Putamen (tissue), 1 donor: Measurements from ENCODE around the gene PSMG4.

Experiments used
- DNase-seq: peaks from one replicate; pipeline ENCODE4 v3.0.0-alpha.2; 2016; ENCODE audit warnings: low spot score

The PSMG4 gene

GRCh38 chr6:3291346-3291745, 32.6 kb downstream of the PSMG4 start:
- no peak for DNase-seq

GRCh38 chr6:3291987-3292386, 33.2 kb downstream of the PSMG4 start:
- no peak for DNase-seq

DNA sequence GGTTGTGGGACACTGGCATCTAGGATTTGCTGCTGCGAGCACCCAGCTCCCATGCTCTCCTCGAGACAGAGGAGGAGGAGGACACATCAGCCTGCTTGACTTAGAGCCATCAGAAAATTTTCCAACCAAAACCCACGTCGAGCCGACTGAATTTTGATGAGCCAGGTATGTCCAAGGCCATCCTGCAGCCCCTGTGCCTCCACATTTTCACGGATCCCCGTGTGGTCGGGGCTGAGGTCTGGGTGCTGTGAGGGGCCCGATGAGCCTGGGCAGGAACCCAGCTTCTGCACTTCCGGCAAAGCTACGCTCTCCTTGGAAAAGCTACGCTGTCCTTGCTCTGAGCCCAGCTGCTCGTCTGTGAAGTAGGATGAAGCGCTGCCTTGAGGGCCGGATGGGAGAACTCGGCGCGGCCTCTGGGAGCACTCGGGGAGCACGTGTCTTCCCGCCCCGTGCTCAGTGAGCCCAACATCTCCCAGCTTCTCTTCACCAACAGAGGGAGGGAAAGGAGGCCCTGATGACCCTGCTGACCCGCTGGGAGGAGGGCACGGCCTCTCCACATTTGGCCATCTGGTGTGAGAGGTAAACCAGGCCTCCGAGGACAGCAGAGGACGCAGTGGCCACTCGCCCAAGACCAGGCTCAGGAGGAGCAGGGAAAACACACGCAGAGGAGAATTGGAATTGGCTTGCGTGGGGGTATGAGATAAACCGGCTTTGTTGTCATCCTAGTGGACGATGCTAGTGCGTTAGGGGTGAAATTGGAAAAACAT, 33.9 kb downstream of the PSMG4 start:
- no peak for DNase-seq

DNA sequence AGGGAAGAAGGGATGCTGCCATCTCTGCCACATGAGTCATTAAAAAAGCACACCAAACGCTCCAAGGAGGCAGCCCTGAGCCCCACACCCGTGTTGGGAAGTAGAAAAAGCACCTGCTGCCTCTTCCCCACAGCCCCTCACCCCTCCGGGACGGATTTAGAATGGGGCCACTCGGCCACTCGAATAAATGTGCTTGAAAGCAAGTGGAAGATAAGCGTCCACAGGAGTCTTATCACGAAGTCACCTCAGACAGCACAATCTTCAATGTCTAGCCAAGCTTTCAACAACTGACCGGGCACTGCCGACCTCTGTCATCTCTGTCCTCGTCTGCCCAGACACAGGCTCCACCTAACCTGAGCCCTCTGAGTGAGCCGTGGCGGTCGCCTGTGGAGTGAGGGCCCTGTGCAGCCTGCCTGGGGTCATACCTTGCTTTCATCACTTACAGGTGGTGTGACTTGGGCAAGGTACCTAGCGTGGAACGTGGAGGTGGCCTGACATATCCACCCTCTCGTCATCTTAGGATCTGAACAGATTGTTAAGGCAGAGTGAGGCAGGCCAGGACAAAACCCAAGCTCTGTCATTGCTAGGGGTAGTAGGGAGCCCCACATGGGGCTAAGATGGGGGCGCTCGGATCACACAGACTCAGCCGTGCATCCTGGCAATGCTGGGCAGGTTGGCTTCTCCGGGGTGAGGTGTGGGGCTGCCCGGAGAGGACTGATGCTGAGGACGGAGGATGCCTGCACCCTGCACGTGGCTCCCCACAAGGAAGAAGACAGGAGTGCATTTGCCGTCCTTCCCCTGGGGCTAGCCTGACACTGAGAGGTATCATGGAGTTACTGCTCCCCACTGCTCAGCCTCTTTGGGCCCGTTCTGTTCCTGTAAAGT, 34.8 kb downstream of the PSMG4 start:
- DNase-seq, result no peak

DNA sequence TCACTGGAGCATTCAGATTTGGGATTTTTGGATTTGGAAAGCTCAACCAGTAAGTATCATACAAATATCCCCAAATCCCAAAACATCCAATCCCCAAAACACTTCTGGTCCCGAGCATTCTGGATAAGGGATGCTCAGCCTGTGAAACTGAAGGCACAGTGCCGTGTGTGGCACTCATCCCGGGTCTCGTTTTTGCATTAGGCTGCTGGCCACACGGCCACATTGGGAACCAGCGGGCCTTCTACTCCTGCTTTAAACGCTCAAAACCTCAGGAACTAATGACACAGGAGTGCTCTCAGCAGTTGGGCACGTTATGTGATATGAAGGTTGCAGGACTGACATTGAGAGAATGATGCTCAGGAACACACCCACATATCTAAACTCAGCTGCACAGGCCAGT, 35.6 kb downstream of the PSMG4 start:
- no peak for DNase-seq

DNA sequence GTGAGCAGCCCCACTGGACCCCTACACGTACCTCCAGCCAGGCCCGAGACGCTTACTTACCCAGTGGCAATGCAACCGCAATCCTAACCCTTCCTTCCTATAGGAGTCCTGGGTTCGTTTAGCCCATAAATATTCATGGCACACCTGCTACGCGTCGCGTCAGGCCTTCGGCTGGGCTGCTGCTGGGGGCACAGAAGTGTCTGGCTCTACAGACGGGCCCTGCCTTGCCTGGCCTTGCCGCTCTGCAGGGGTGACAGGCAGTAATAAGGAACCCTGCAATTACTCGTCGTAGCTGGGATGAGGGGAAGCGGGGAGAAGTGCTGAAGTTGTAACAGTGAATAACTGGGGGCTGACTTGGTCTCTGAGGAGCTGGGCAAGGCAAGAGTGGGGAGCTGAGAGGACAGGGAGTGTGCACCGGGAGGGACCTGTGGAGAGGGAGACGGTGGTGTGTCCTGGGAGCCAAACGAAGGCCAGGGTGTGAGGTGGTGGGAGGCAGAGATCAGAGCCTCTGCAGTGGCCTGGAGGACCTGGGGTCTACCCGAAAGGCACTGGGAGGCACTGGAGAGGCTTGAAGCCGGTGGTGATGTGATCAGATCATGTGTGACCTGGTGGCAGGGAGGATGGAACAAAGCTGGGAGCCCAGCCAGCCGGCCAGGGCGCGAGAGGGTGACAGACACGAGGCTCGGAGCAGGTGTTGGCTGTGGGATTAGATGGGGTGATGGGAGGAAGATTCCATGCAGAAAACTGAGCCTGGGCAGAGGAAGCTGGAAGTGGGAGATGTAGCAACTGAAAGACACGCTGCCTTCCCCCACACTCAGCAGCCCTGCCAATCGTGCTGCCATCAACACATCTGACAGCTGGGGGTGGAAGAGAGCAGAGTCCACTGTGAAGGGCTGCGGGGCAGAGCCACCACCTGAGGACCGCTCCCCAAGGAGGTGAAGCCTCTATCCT, 36.4 kb downstream of the PSMG4 start:
- DNase-seq, result no peak

DNA sequence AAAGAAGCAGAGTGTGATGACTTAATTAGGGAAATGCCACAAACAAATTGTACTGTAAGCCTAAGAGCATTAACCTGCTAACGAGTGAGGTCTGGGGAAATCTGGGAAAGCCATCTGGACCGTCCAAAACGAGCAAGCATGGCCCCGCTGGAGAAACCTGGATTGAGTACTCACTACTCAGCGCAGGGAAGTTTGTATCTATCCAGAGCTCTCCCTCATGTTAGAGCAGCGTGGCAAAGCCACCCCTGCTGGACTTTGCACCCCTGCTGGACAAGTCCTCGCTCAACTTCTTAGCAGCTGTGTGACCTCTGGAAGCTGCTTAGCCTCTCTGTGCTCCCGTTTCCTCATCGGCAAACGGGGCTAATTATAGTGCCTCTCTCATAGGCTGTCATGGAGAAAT, 37.3 kb downstream of the PSMG4 start:
- DNase-seq, result no peak

- DNase-seq, result no peak
These were observed 37.8 kb downstream of the PSMG4 start for GRCh38 chr6:3296537-3296936.

GRCh38 chr6:3297006-3297405, 38.3 kb downstream of the PSMG4 start:
- no peak for DNase-seq

- no peak for DNase-seq
These were observed 39.2 kb downstream of the PSMG4 start for GRCh38 chr6:3297909-3298308.

- DNase-seq, result no peak
These were observed 40.5 kb downstream of the PSMG4 start for GRCh38 chr6:3299221-3299620.

- no peak for DNase-seq
These were observed 42.8 kb downstream of the PSMG4 start for GRCh38 chr6:3301506-3301905.

- no peak for DNase-seq
These were observed 45.2 kb downstream of the PSMG4 start for GRCh38 chr6:3303795-3304411.

DNA sequence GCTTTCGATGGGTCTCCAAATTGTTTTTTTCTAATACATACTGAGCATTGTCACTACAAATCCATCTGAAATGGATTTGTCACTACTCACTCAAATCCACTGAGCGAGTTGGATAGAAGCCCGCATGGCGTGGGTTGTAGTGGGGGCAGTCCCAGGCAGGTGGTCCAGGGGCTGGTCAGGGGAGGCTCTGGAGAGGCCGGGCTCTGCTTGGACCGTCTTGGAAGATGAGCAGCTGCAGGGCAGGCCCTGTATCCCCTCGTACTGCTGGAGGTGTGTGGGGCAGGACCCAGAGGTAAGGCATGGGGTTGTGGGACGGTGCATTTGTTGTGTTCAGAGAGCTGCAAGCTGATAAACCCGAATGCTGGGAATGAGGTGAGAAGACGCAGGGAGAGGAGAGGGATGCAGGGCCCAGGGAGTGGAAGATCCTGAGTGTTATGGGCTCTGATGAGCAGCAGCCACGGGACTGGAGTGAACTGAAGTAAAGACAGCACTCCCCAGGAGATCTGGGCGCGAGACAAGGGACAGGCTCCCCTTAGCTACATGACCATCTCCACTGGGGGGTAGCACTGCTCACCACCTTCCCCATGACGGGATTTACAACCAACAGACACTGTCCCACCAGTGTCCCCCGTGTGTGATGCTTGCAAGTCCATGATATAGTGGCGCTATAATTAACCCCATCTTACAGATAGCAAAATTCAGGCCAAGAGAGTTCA, 45.9 kb downstream of the PSMG4 start:
- no peak for DNase-seq

DNA sequence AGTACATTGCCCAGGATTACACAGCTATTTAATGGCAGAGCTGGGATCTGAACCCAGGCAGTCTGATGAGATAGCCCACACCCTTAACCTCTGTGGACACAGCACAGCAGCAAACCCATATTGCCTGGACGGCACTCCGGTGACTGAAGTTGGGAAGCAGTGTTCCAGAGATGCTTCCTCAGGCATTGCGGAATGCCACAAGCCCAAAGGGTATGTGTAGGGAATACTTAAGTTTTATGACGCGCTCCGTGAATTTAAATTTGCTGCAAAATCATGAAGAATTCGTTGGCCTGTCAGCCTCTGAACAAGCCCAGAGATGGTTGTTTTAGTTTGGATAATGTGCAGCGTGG, 46.4 kb downstream of the PSMG4 start:
- DNase-seq, result no peak

GRCh38 chr6:3305831-3306230, 47.1 kb downstream of the PSMG4 start:
- DNase-seq, result no peak

DNA sequence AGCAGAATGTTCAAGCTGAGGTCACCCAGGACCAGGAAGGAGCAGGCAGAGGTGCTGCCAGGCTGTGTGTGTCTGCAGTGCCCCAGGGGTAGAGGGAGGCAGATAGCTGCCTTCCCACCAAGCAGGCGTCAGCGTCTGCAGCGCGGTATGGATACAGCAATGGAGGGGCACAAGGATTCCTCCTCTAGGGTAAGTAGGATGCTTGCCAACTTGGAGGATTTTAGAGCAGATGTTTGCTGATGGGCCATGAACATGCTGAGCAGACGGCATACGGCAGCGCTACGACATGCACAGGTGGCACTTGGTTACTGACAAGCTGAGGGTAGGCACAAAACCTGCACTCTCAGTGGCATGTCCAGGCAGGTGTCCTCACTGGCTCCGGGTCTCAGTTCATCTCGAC, 48.1 kb downstream of the PSMG4 start:
- no peak for DNase-seq

DNA sequence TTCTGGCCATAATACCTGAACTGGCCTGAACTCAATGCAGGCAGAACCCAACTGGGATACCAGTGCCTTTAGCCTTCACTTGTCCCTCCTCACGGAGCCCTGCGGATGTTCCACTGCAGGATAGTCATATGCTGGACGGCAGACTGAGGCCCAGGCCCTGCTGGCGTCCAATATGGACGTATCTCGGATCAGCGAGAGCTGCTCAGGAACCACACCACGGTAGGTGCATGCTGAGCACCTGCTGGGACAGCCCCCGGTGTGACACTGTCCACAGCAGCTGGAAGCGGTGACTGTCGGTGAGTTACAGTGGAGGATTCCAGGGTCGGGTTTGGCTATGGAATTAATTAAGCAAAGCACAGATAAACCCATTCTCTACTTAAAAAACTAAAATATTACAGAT, 48.7 kb downstream of the PSMG4 start:
- no peak for DNase-seq

DNA sequence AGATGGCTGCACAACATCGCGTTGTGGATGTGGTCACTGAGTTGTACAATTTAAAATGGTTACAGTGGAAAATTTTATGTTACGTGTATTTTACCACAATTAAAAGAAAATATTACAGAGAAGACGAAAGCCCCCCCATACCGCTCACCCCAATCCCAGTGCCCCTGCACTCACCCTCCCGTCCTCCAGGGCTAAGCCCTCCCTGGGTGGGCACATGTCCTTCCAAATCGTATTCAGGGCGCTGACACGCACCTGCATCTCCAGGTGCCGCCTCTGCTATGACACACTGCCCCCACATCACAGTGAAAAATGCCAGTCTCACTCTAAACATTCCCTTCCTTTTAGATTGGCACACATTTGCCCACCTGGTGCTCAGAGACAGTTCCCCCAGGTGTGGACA, 49.4 kb downstream of the PSMG4 start:
- DNase-seq, result no peak

DNA sequence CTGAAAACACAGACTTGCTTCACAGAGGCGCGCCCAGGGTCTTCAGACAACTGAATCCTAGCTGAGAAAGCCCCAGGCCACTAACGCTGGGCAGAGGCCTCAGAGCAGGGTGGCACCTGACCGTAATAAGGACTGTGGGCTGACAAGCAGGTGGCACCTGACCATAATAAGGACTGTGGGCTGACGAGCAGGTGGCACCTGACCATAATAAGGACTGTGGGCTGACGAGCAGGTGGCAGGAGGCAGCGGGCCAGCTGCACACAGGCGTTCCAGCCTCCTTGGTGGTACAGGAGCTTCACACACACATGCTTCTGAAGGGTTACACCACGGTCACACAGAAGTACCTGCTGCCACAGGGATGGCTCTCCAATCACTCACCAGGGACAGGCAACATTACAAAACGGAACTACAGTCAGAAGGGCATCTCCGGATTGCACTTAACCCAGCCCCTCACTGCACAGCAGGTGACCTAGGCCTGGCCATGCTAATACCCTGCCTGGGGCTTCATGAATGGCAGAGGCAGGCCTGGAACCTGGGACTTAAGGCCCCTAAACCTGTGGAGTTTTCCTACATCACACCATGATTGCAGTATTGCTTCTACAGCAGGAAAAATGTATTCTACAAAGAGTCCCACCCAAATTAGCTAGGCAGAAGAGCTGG, 50.8 kb downstream of the PSMG4 start:
- DNase-seq, result no peak

GRCh38 chr6:3310051-3310448, 51.3 kb downstream of the PSMG4 start:
- DNase-seq, result no peak
